ENCODE data around the gene EVX1.
A peak's percentile ranks its signal among the peaks of the same experiment; 100 is the strongest.

Gene EVX1

DNA sequence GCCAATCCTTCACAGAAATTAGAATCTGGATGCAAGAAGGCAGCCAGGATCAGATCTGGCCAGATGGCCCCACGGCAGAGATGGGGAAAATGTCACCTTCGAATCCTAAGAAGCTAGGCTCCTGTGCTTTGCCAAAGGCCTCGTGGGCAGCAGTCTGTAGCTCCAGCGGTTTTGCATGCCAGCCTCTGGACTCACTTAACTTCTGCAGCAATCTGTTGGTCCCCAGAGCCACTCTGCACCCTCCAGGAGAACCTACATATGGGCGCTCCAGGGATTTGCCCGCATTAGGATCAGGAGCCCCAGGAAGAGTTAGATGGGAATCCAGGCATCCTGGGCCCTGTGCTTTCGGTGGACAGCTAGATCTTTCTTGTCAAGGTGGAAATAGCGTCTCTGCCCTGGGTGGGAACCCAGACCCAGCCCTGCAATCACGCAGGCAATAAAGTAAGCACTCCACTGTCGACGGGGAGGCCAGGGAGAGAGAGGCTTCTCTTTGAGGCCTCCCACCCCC is 32.6 kb upstream of the EVX1 start:
- Histone ChIP-seq H3K36me3 (ENCODE audit: control insufficient read depth, insufficient read depth, low read length) (no peaks in the 10 kb centered on the region), H3K27me3 (replicated peaks; ENCODE audit: control insufficient read depth, insufficient read depth, low read length) (no peaks in the 10 kb centered on the region; the same call in 1 of the 2 replicates), H3K4me3 (replicated peaks; ENCODE audit: low read depth, low read length) (no peak overlapping the region)
- no peak for DNase-seq (ENCODE audit: extremely low read depth, insufficient read length)
- TF ChIP-seq, protein P1, sequence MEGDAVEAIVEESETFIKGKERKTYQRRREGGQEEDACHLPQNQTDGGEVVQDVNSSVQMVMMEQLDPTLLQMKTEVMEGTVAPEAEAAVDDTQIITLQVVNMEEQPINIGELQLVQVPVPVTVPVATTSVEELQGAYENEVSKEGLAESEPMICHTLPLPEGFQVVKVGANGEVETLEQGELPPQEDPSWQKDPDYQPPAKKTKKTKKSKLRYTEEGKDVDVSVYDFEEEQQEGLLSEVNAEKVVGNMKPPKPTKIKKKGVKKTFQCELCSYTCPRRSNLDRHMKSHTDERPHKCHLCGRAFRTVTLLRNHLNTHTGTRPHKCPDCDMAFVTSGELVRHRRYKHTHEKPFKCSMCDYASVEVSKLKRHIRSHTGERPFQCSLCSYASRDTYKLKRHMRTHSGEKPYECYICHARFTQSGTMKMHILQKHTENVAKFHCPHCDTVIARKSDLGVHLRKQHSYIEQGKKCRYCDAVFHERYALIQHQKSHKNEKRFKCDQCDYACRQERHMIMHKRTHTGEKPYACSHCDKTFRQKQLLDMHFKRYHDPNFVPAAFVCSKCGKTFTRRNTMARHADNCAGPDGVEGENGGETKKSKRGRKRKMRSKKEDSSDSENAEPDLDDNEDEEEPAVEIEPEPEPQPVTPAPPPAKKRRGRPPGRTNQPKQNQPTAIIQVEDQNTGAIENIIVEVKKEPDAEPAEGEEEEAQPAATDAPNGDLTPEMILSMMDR (IDR thresholded peaks at IDR 0.05; ENCODE audit: insufficient read depth, low read length, poor library complexity, severe bottlenecking), result no peak

DNA sequence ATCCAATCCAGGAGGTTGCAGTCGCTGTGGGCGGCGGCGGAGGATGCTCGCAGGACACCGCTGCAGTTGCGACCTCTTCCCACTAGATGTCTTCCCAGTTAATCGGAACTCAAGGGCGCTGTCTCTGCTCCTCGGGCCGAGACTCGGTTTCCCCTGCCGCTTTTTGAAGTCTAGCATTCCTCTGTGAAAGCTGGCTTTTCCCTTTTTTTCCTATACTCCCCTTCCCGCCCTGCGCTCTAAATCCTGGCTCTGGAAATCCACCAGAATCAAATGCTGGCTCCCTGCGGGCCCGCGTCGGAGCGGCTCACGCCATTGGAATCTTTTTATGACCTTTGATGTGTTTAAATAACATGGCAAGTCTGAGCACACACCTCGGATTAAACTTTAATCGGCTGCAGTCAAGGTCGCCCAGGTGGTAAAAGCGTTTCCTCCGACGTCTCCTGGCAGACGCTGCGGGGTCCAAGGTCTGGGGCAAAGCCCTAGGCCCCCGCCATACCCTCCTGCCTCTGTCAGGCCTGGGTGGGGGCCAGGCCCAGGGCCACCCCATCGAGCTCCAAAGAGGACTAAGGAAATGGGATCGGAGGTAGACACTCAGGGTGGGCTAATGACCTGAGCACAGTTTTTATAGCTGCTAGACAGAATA is 32.0 kb upstream of the EVX1 start:
- H3K36me3 ChIP-seq (ENCODE audit: control insufficient read depth, insufficient read depth, low read length), result no peaks in the 10 kb centered on the region
- no peak overlapping the region for H3K4me3 ChIP-seq (replicated peaks; ENCODE audit: low read depth, low read length)
- TF ChIP-seq, protein P1 (IDR thresholded peaks at IDR 0.05; ENCODE audit: insufficient read depth, low read length, poor library complexity, severe bottlenecking), result peak; percentile 85
- H3K27me3 ChIP-seq (replicated peaks; ENCODE audit: control insufficient read depth, insufficient read depth, low read length), result no peaks in the 10 kb centered on the region; the same call in 1 of the 2 replicates
- DNase-seq (ENCODE audit: extremely low read depth, insufficient read length), result no peak

DNA sequence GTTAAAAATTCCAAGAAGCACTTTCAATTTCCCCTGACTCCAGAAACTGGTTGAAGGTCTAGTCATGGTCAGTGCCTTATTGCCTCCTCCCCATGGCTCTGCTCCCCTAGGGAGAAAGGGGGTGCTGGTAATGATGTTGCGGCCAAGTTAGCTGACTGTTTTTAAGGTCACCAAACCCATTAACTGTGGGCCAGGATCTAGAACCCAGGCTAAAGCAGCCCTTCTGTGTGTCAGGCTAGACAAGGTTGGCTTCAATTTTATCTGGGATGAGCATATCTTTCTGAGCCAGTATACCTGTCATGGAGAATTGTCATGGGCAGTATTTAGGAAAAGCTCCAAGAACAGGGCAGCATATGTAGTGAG is 31.5 kb upstream of the EVX1 start:
- H3K27me3 ChIP-seq (replicated peaks; ENCODE audit: control insufficient read depth, insufficient read depth, low read length), result no peaks in the 10 kb centered on the region; the same call in 1 of the 2 replicates

DNA sequence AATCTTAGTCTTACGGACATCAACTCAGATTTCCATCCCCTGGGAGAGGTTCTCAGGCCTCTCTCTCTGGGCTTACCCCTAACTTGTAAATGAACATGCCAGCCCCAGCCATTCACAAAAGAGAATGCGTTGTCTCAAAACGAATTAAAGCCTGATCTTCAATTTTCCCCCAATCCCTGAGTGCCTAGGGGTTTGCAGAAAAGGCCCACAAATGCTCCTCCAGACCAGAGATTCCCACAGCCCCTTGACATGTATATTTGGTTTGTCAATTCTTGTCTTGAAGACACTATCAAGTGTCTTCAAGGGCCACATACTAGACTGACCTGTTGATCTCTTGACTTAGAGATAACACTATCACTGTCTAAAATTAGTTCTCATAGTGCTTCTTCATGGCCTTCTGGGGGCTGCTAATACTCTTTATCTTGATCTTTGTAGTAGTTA is 30.8 kb upstream of the EVX1 start:
- Histone ChIP-seq H3K4me3 (replicated peaks; ENCODE audit: low read depth, low read length) (no peak overlapping the region), H3K36me3 (ENCODE audit: control insufficient read depth, insufficient read depth, low read length) (no peaks in the 10 kb centered on the region), H3K27me3 (replicated peaks; ENCODE audit: control insufficient read depth, insufficient read depth, low read length) (no peaks in the 10 kb centered on the region; the same call in none of the 2 replicates)
- TF ChIP-seq, protein P1 (IDR thresholded peaks at IDR 0.05; ENCODE audit: insufficient read depth, low read length, poor library complexity, severe bottlenecking), result no peak
- DNase-seq (ENCODE audit: extremely low read depth, insufficient read length), result no peak

More for the DNA sequence above, 31.5 kb upstream of the EVX1 start:
- H3K4me3 ChIP-seq (replicated peaks; ENCODE audit: low read depth, low read length), result no peak overlapping the region
- TF ChIP-seq, protein P1 (IDR thresholded peaks at IDR 0.05; ENCODE audit: insufficient read depth, low read length, poor library complexity, severe bottlenecking), result no peak
- no peak for DNase-seq (ENCODE audit: extremely low read depth, insufficient read length)
- no peaks in the 10 kb centered on the region for H3K36me3 ChIP-seq (ENCODE audit: control insufficient read depth, insufficient read depth, low read length)

DNA sequence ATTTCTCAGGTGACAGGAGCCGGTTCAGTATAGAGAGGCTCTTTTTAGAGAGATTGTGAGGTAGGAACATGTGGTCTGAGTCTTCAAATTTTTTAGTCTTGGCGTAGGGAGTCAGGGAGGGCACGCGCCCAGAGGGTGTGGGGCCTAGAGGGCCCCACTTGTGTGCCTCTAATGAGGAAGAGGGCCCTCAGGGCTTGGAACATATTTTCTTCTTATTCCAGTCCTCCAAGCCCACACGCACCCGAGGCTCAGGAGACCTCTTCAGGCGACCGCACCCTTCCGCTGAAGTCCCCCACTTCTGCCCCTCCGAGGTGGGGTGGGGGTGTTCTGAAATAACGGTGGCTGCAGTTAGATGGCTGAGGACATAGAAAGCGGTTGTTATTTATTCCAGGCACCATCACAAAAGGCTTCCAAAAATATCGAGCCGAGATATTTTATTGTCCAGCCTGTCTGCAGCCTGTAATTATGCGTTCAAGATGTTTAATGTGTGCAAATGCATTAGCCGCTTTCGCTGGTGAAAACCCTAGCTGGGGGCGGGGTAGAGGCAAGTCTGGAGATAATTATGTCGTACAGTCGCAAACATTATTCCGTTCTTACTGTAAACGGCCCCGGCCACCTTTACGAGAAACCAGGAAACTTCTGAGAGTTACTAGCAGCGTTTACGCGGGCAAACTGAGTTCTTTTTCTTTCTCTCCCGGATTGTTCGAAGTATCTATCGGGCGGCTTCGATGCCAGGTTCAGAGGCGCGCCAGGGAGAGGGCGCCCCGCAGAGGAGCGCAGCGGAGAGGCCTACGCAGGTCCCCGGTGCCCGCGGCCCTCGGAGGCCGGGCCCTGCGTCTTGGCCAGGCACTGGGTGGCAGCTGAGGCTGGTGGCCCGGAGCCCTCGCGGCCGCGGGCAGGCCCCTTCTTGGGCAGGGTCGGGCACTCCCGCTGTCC is 29.8 kb upstream of the EVX1 start:
- no peak overlapping the region for H3K4me3 ChIP-seq (replicated peaks; ENCODE audit: low read depth, low read length)
- no peaks in the 10 kb centered on the region; the same call in none of the 2 replicates for H3K27me3 ChIP-seq (replicated peaks; ENCODE audit: control insufficient read depth, insufficient read depth, low read length)

More for the DNA sequence above, 29.8 kb upstream of the EVX1 start:
- no peak for DNase-seq (ENCODE audit: extremely low read depth, insufficient read length)
- no peaks in the 10 kb centered on the region for H3K36me3 ChIP-seq (ENCODE audit: control insufficient read depth, insufficient read depth, low read length)
- TF ChIP-seq, protein P1 (IDR thresholded peaks at IDR 0.05; ENCODE audit: insufficient read depth, low read length, poor library complexity, severe bottlenecking), result no peak
